GM12878 (cell line): ENCODE data around the gene HSPBAP1. TPM values are rescaled to one million over a fixed set of nuclear protein-coding genes. Genes with fewer than 3 reads are reported as not detected.

ENCODE experiments used
- ATAC-seq: fragments of 200-7000 bp; cut with Tn5 transposase; 3 replicates; pipeline ENCODE4 v1.9.1; 2020; ENCODE audit warnings: mild to moderate bottlenecking, moderate library complexity
- BruUV-seq: library from RNA; stranded (reverse); fragments of 400-500 nt; replicated peaks from 2 replicates; lab custom pipeline; 2021; lab: Mats Ljungman, UMichigan
- CTCF ChIA-PET: fragments of 300-600 bp; sonication (Branson Sonifier 250); formaldehyde crosslinking; extraction: SDS; loops from one replicate; lab custom pipeline; 2021; ENCODE audit warnings: inconsistent platforms; lab: Yijun Ruan, JAX
- POLR2A ChIA-PET: fragments of 350-600 bp; formaldehyde crosslinking; extraction: SDS; loops from one replicate; lab custom pipeline; 2021; ENCODE audit warnings: inconsistent platforms; lab: Charles Lee
- RAD21 ChIA-PET: fragments of 300-600 bp; sonication (Branson Sonifier 250); formaldehyde crosslinking; loops from one replicate; lab custom pipeline; 2023; ENCODE audit warnings: antibody characterized with exemption; ENCODE audit not compliant: unreplicated experiment; lab: Charles Lee
- SMC1A ChIA-PET: fragments of 300-600 bp; sonication (Branson Sonifier 250); formaldehyde crosslinking; loops from one replicate; lab custom pipeline; 2023; ENCODE audit not compliant: unreplicated experiment, uncharacterized antibody; lab: Charles Lee
- DNase-seq: peaks from one replicate; pipeline ENCODE4 v3.0.0-alpha.2; 2011; ENCODE audit warnings: low read depth, low spot score
- FAIRE-seq: peaks from 3 replicates; lab custom pipeline; 2011; peaks lifted over from hg19 to GRCh38; lab: Jason Lieb, UNC
- H2AFZ ChIP-seq: 2 replicates; pipeline ENCODE4 v1.6.0; 2011; ENCODE audit warnings: low read depth, low read length, control low read depth; ENCODE audit not compliant: control insufficient read depth
- H3K27ac ChIP-seq: 2 replicates; pipeline ENCODE4 v1.5.1; 2011; ENCODE audit warnings: control low read depth; ENCODE audit not compliant: control insufficient read depth, insufficient read depth
- H3K27me3 ChIP-seq, 2 experiments: replicated peaks in 1 of 2; 2 replicates each; pipeline versions ENCODE4 v1.6.0 to v1.6.1; 2011; ENCODE audit warnings: low read length in 1 of 2; ENCODE audit not compliant: control insufficient read depth in 2 of 2, insufficient read depth in 2 of 2
- H3K36me3 ChIP-seq, 2 experiments: 2 replicates each; pipeline ENCODE4 v1.5.1; 2011; ENCODE audit warnings: low read length in 1 of 2; ENCODE audit not compliant: control insufficient read depth in 2 of 2, insufficient read depth in 2 of 2
- H3K4me1 ChIP-seq: 2 replicates; pipeline ENCODE4 v1.6.1; 2011; ENCODE audit warnings: mild to moderate bottlenecking, low read length, moderate library complexity, mixed read lengths; ENCODE audit not compliant: control insufficient read depth, insufficient read depth
- H3K4me2 ChIP-seq: 2 replicates; pipeline ENCODE4 v1.6.0; 2011; ENCODE audit warnings: control low read depth; ENCODE audit not compliant: control insufficient read depth, insufficient read depth
- H3K4me3 ChIP-seq: fragments of 200-600 bp; sonication (generic); 2 replicates; pipeline ENCODE4 v1.5.1; 2016
- H3K79me2 ChIP-seq: 2 replicates; pipeline ENCODE4 v1.6.0; 2011; ENCODE audit warnings: low read length; ENCODE audit not compliant: control insufficient read depth, insufficient read depth
- H3K9ac ChIP-seq: 2 replicates; pipeline ENCODE4 v1.8.0; 2011; ENCODE audit warnings: low read length, control low read depth, mixed read lengths; ENCODE audit not compliant: control insufficient read depth, insufficient read depth
- H3K9me3 ChIP-seq: replicated peaks from 3 replicates; pipeline ENCODE4 v1.5.1; 2011; ENCODE audit warnings: mild to moderate bottlenecking, low read length; ENCODE audit not compliant: control insufficient read depth, insufficient read depth
- H4K20me1 ChIP-seq: 2 replicates; pipeline ENCODE4 v1.6.0; 2011; ENCODE audit not compliant: control insufficient read depth, insufficient read depth
- BHLHE40 ChIP-seq, 2 experiments: fragments of 450-650 bp in 1 of 2; IDR thresholded peaks; 2 replicates each; pipeline ENCODE4 v1.6.1; 2011 to 2017; ENCODE audit warnings: low read depth in 2 of 2, borderline replicate concordance in 1 of 2, improper control_type of control experiment in 1 of 2, low read length in 1 of 2, mild to moderate bottlenecking in 1 of 2
- ETV6 ChIP-seq, 2 experiments: fragments of 450-650 bp in 1 of 2; IDR thresholded peaks in 1 of 2; conservative IDR thresholded peaks in 1 of 2; 2 replicates each; pipeline ENCODE4 v1.6.1; 2014; ENCODE audit warnings: antibody characterized with exemption in 1 of 2, borderline replicate concordance in 1 of 2, low read depth in 1 of 2, mild to moderate bottlenecking in 1 of 2, moderate library complexity in 1 of 2
- EZH2 ChIP-seq: IDR thresholded peaks from 2 replicates; pipeline ENCODE4 v1.6.1; 2012; ENCODE audit warnings: low read depth, mild to moderate bottlenecking, control low read depth, inconsistent platforms, low read length, borderline replicate concordance; ENCODE audit not compliant: control insufficient read depth
- LARP7 ChIP-seq: fragments of 450-650 bp; IDR thresholded peaks from 2 replicates; pipeline ENCODE4 v1.6.1; 2017; ENCODE audit warnings: mild to moderate bottlenecking
- MEF2A ChIP-seq: IDR thresholded peaks from 2 replicates; pipeline ENCODE4 v1.6.1; 2011; ENCODE audit warnings: low read depth, mild to moderate bottlenecking, low read length, moderate library complexity; ENCODE audit not compliant: insufficient read depth
- RAD51 ChIP-seq: fragments of 450-650 bp; IDR thresholded peaks from 2 replicates; pipeline ENCODE4 v1.6.1; 2016; ENCODE audit warnings: moderate library complexity, mild to moderate bottlenecking, inconsistent platforms
- SMAD5 ChIP-seq: IDR thresholded peaks from 2 replicates; pipeline ENCODE4 v1.6.1; 2016; ENCODE audit warnings: antibody characterized with exemption, low read depth
- WRNIP1 ChIP-seq: IDR thresholded peaks from 2 replicates; pipeline ENCODE4 v1.6.1; 2011; ENCODE audit warnings: low read depth, low read length, improper control_type of control experiment, borderline replicate concordance
- YY1 ChIP-seq: IDR thresholded peaks from 2 replicates; pipeline ENCODE4 v1.6.1; 2011; ENCODE audit warnings: low read depth, mild to moderate bottlenecking, low read length
- ZNF217 ChIP-seq: fragments of 450-650 bp; IDR thresholded peaks from 2 replicates; pipeline ENCODE4 v1.6.1; 2017; ENCODE audit warnings: antibody characterized with exemption, mild to moderate bottlenecking
- WGBS: methylation state at CpG from one replicate; pipeline ENCODE4 v1.1.6; 2016; ENCODE audit warnings: low lambda C conversion rate; ENCODE audit not compliant: insufficient replicate concordance, insufficient coverage; ENCODE audit errors: missing lambda C conversion rate; 5-methylcytosine and 5-hydroxymethylcytosine counted together
- in situ Hi-C: fragments of 300-500 bp; cut with MboI; formaldehyde crosslinking; loops from 9 replicates; pipeline ENCODE4 v1.14.3; 2018; ENCODE audit warnings: mixed read lengths
- intact Hi-C: fragments of 100-400 bp; cut with micrococcal nuclease; formaldehyde crosslinking; loops from one replicate; pipeline ENCODE4 v1.14.2; 2022; ENCODE audit not compliant: unreplicated experiment
- polyA plus RNA-seq, 11 experiments: library from polyadenylated mRNA; depleted of rRNA in 4 of 11; unstranded in 6 of 11; stranded (reverse) in 5 of 11; fragments of >200 nt; fragmentation: Nextera tagmentation in 4 of 11; fragmentation: Illumina TruSeq in 1 of 11; extraction: Ambion mirVana in 4 of 11; extraction: Trizol in 1 of 11; gene quantifications; 1 replicate in 1 of 11; 2 replicates in 10 of 11; pipeline versions ENCODE4 v1.2.1 to v1.2.3, GENCODE V29; 2011 to 2016; ENCODE audit warnings: inconsistent platforms in 2 of 11, missing spikeins in 2 of 11, low read depth in 1 of 11
- total RNA-seq, 4 experiments: library from RNA; depleted of rRNA in 3 of 4; stranded (reverse); fragments of >200 nt in 3 of 4; fragmentation: Illumina TruSeq in 1 of 4; extraction: Trizol in 1 of 4; gene quantifications; 2 replicates each; pipeline versions ENCODE4 v1.2.1 to v1.2.3, GENCODE V29; 2013 to 2021
- TF ChIP-seq, protein P1 (sequence below): fragments of 450-650 bp; IDR thresholded peaks from 2 replicates; pipeline ENCODE4 v1.6.1; 2017; ENCODE audit warnings: low read depth, mild to moderate bottlenecking, moderate library complexity
- TF ChIP-seq, protein P2 (sequence below): IDR thresholded peaks from 2 replicates; pipeline ENCODE4 v1.6.1; 2011; ENCODE audit warnings: mild to moderate bottlenecking, low read depth, low read length, moderate library complexity; ENCODE audit not compliant: insufficient replicate concordance
- TF ChIP-seq, protein P3 (sequence below): IDR thresholded peaks from 2 replicates; pipeline ENCODE4 v1.6.1; 2012; ENCODE audit warnings: low read depth, low read length, improper control_type of control experiment
- TF ChIP-seq, protein P4 (sequence below), 3 experiments: IDR thresholded peaks in 2 of 3; conservative IDR thresholded peaks in 1 of 3; 2 replicates each; pipeline ENCODE4 v1.5.1; 2011; ENCODE audit warnings: low read depth in 3 of 3, low read length in 3 of 3, mild to moderate bottlenecking in 3 of 3, control low read depth in 2 of 3, moderate library complexity in 2 of 3, inconsistent platforms in 1 of 3, mixed read lengths in 1 of 3; ENCODE audit not compliant: control insufficient read depth in 2 of 3, insufficient read depth in 1 of 3; ENCODE audit errors: extremely low read depth in 1 of 3
- TF ChIP-seq, protein P5 (sequence below): fragments of 150-350 bp; IDR thresholded peaks from 2 replicates; pipeline ENCODE4 v1.6.1; 2016; ENCODE audit warnings: low read depth, low read length

HSPBAP1 gene
- total and polyA plus RNA-seq, 10 of the 15 experiments (the other 5 are each of a cell fraction or from before 2014, with no cell fraction given) = 3.2 to 10.3 (median 7.9) TPM

DNA sequence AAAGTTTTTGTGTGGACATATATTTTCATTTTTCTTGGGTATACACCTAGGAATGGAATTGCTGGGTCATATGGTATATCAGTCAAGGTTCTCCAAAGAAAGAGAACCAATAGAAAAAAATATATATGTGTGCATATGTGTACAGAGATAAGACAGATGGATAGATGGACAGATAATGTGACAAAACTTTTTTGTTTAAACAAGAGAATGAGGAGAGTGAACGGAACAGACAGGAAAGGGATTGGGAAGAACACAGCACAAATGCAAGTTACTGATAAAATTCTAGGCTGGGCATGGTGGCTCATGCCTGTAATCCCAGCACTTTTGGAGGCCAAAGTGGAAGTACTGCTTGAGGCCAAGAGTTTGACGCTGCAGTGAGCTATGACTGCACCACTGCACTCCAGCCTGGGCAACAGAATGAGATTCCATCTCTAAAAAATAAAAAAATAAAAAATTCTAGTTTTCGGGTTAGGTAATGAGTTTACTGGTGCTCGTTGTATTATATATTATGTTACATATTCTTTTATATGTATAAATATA lies 50.0 kb downstream of the HSPBAP1 start:
- Histone ChIP-seq H3K36me3 (no peaks in the 10 kb centered on the region), H3K4me3 (no peak overlapping the region), H3K27ac (no peak overlapping the region), H4K20me1 (no peaks in the 10 kb centered on the region), H3K4me2 (no peak overlapping the region), H3K79me2 (no peaks in the 10 kb centered on the region), H3K9ac (no peak overlapping the region), H3K9me3 (no peaks in the 10 kb centered on the region; the same call in 1 of the 3 replicates), H3K4me1 (no peaks in the 10 kb centered on the region), H2AFZ (no peak overlapping the region), H3K27me3 (no peaks in the 10 kb centered on the region)
- RAD21 ChIA-PET = no interaction called here
- FAIRE-seq (no peak), ATAC-seq (no peak), DNase-seq (no peak)
- CTCF ChIA-PET = no interaction called here
- WGBS = 96% methylated on average over 4 of the region's 4 CpGs
- no TSS peak for BruUV-seq
- POLR2A ChIA-PET = no interaction called here
- SMC1A ChIA-PET = interaction anchor here (1.1 kb wide), 1 partner anchor 11 kb away, joined by 5 read pairs; no protein-coding TSS in a partner anchor
- in situ Hi-C loops = no loop called here
- intact Hi-C loops = no loop called here
- TF ChIP-seq, protein P1, sequence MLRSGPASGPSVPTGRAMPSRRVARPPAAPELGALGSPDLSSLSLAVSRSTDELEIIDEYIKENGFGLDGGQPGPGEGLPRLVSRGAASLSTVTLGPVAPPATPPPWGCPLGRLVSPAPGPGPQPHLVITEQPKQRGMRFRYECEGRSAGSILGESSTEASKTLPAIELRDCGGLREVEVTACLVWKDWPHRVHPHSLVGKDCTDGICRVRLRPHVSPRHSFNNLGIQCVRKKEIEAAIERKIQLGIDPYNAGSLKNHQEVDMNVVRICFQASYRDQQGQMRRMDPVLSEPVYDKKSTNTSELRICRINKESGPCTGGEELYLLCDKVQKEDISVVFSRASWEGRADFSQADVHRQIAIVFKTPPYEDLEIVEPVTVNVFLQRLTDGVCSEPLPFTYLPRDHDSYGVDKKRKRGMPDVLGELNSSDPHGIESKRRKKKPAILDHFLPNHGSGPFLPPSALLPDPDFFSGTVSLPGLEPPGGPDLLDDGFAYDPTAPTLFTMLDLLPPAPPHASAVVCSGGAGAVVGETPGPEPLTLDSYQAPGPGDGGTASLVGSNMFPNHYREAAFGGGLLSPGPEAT = no peak
- TF ChIP-seq, protein P2, sequence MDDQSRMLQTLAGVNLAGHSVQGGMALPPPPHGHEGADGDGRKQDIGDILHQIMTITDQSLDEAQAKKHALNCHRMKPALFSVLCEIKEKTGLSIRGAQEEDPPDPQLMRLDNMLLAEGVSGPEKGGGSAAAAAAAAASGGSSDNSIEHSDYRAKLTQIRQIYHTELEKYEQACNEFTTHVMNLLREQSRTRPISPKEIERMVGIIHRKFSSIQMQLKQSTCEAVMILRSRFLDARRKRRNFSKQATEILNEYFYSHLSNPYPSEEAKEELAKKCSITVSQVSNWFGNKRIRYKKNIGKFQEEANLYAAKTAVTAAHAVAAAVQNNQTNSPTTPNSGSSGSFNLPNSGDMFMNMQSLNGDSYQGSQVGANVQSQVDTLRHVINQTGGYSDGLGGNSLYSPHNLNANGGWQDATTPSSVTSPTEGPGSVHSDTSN = no peak
- TF ChIP-seq, protein P3, sequence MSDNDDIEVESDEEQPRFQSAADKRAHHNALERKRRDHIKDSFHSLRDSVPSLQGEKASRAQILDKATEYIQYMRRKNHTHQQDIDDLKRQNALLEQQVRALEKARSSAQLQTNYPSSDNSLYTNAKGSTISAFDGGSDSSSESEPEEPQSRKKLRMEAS = no peak
- no peak for TF ChIP-seq WRNIP1
- TF ChIP-seq BHLHE40 (IDR thresholded peaks at IDR 0.05; ENCODE audit: borderline replicate concordance in 1 of 2, low read depth in 2 of 2, low read length in 1 of 2) = no peak
- no peak for TF ChIP-seq MEF2A
- no peak for TF ChIP-seq EZH2
- no peak for TF ChIP-seq LARP7
- TF ChIP-seq YY1 = no peak
- TF ChIP-seq, protein P4, sequence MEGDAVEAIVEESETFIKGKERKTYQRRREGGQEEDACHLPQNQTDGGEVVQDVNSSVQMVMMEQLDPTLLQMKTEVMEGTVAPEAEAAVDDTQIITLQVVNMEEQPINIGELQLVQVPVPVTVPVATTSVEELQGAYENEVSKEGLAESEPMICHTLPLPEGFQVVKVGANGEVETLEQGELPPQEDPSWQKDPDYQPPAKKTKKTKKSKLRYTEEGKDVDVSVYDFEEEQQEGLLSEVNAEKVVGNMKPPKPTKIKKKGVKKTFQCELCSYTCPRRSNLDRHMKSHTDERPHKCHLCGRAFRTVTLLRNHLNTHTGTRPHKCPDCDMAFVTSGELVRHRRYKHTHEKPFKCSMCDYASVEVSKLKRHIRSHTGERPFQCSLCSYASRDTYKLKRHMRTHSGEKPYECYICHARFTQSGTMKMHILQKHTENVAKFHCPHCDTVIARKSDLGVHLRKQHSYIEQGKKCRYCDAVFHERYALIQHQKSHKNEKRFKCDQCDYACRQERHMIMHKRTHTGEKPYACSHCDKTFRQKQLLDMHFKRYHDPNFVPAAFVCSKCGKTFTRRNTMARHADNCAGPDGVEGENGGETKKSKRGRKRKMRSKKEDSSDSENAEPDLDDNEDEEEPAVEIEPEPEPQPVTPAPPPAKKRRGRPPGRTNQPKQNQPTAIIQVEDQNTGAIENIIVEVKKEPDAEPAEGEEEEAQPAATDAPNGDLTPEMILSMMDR (IDR thresholded peaks at IDR 0.05 in 2 of 3, conservative IDR thresholded peaks at IDR 0.05 in 1 of 3; ENCODE audit: control insufficient read depth in 2 of 3, extremely low read depth in 1 of 3, insufficient read depth in 1 of 3, low read depth in 3 of 3, low read length in 3 of 3) = no peak
- no peak for TF ChIP-seq SMAD5
- TF ChIP-seq RAD51 = no peak
- TF ChIP-seq, protein P5, sequence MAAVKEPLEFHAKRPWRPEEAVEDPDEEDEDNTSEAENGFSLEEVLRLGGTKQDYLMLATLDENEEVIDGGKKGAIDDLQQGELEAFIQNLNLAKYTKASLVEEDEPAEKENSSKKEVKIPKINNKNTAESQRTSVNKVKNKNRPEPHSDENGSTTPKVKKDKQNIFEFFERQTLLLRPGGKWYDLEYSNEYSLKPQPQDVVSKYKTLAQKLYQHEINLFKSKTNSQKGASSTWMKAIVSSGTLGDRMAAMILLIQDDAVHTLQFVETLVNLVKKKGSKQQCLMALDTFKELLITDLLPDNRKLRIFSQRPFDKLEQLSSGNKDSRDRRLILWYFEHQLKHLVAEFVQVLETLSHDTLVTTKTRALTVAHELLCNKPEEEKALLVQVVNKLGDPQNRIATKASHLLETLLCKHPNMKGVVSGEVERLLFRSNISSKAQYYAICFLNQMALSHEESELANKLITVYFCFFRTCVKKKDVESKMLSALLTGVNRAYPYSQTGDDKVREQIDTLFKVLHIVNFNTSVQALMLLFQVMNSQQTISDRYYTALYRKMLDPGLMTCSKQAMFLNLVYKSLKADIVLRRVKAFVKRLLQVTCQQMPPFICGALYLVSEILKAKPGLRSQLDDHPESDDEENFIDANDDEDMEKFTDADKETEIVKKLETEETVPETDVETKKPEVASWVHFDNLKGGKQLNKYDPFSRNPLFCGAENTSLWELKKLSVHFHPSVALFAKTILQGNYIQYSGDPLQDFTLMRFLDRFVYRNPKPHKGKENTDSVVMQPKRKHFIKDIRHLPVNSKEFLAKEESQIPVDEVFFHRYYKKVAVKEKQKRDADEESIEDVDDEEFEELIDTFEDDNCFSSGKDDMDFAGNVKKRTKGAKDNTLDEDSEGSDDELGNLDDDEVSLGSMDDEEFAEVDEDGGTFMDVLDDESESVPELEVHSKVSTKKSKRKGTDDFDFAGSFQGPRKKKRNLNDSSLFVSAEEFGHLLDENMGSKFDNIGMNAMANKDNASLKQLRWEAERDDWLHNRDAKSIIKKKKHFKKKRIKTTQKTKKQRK = no peak
- TF ChIP-seq ZNF217 = no peak
- TF ChIP-seq ETV6 (conservative IDR thresholded peaks at IDR 0.05 in 1 of 2, IDR thresholded peaks at IDR 0.05 in 1 of 2; ENCODE audit: borderline replicate concordance in 1 of 2, low read depth in 1 of 2) = no peak
